PFSK-1 (cell line): ENCODE data around the gene ADAM12.

ENCODE experiments used
- FOXP2 ChIP-seq: optimal IDR thresholded peaks from 2 replicates; pipeline ENCODE3; 2011; ENCODE audit warnings: borderline replicate concordance, control low read depth, inconsistent platforms; ENCODE audit not compliant: insufficient read depth; ENCODE audit errors: extremely low read length, extremely low read depth
- POLR2AphosphoS5 ChIP-seq: IDR thresholded peaks from 2 replicates; pipeline ENCODE4 v1.6.1; 2012; ENCODE audit warnings: low read depth, mild to moderate bottlenecking, control low read depth, low read length, moderate library complexity
- REST ChIP-seq, 2 experiments: IDR thresholded peaks; 2 replicates each; pipeline versions ENCODE4 v1.6.1 to v1.8.0; 2011 to 2012; ENCODE audit warnings: low read depth in 2 of 2, low read length in 2 of 2, control low read depth in 1 of 2, inconsistent platforms in 1 of 2, mild to moderate bottlenecking in 1 of 2, moderate library complexity in 1 of 2; ENCODE audit not compliant: insufficient read depth in 1 of 2
- SIN3A ChIP-seq: IDR thresholded peaks from 2 replicates; pipeline ENCODE4 v1.6.1; 2012; ENCODE audit warnings: mild to moderate bottlenecking, low read length, moderate library complexity, borderline replicate concordance; ENCODE audit not compliant: insufficient read depth
- TAF1 ChIP-seq: IDR thresholded peaks from 2 replicates; pipeline ENCODE4 v1.6.1; 2012; ENCODE audit warnings: low read length, control low read depth, borderline replicate concordance; ENCODE audit not compliant: insufficient read depth

DNA sequence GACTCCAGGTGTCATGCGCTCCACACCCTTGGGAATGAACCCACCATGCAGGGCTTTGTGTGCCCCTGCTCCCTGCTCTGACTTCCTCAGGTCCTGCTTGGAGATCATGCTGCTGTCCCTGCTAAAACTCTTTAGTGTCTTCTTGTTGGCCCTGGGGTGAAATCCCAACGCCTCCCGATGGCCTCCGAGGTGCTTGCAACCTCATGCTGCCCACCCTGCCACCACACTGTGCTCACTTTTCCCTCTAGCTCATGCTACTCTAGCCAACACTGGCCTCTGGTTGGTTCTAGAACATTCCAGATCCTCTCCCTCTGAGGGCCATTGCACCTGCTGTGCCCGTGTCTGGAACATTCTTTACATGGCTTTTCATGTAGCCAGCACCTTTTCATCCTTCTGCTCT is 227.7 kb downstream of the ADAM12 start:
- no peak for TF ChIP-seq REST (IDR thresholded peaks at IDR 0.05; ENCODE audit: insufficient read depth in 1 of 2, low read depth in 2 of 2, low read length in 2 of 2)
- no peak for TF ChIP-seq POLR2AphosphoS5
- TF ChIP-seq SIN3A: no peak
- no peak for TF ChIP-seq TAF1
- TF ChIP-seq FOXP2: no peak
